Measurements from ENCODE around the gene MEIKIN. TPM values are rescaled to one million over a fixed set of nuclear protein-coding genes. Genes with fewer than 3 reads are reported as not detected.

MEIKIN gene
- total RNA-seq, 3 donors from 2014 or later (not counting 1 experiment from before 2014, with no cell fraction given): 1.1 TPM; not detected in 2

GRCh38 chr5:131988601-131989000 lies 43.1 kb upstream of the MEIKIN start:
- Histone ChIP-seq H3K36me3 (ENCODE audit: control insufficient read depth, insufficient read depth, low read length) (no peaks in the 10 kb centered on the region), H3K4me3 (ENCODE audit: low read length) (no peak overlapping the region), H3K27me3 (ENCODE audit: control insufficient read depth, insufficient read depth, low read length) (no peaks in the 10 kb centered on the region), H3K9me3 (ENCODE audit: control insufficient read depth, insufficient read depth, low read length) (no peaks in the 10 kb centered on the region), H3K4me1 (ENCODE audit: control insufficient read depth, insufficient read depth, low read length) (peaks cover 4% of the 10 kb centered on the region), H3K27ac (ENCODE audit: low read length) (no peak overlapping the region)
- Mint-ChIP-seq H3K4me3 (no peak overlapping the region), H3K27ac (no peak overlapping the region), H3K9me3 (no peaks in the 10 kb centered on the region), H3K4me1 (peaks cover 3 to 7% of the 10 kb centered on the region in 2 donors), H3K36me3 (no peaks in the 10 kb centered on the region), H3K27me3 (ENCODE audit: low read depth in 2 of 2) (peaks cover 0 to 3% of the 10 kb centered on the region in 2 donors)
- TF ChIP-seq CTCF (IDR thresholded peaks at IDR 0.05): no peak
- WGBS (ENCODE audit: insufficient coverage): 92% methylated on average over 6 of the region's 6 CpGs
- ATAC-seq (no peak), DNase-seq (no peak)
- intact Hi-C loops (cut with micrococcal nuclease): no loop called here

GRCh38 chr5:131987251-131987650 lies 41.8 kb upstream of the MEIKIN start:
- Mint-ChIP-seq H3K9me3 (no peaks in the 10 kb centered on the region), H3K27me3 (ENCODE audit: low read depth in 2 of 2) (peaks cover 4 to 17% of the 10 kb centered on the region in 2 donors), H3K4me1 (peaks cover 14% of the 10 kb centered on the region in 2 donors), H3K27ac (no peak overlapping the region), H3K36me3 (no peaks in the 10 kb centered on the region), H3K4me3 (no peak overlapping the region)
- 88% methylated on average over 3 of the region's 3 CpGs for WGBS (ENCODE audit: insufficient coverage)
- no peak for TF ChIP-seq CTCF (IDR thresholded peaks at IDR 0.05)
- no peaks in the 10 kb centered on the region for H3K36me3 ChIP-seq (ENCODE audit: control insufficient read depth, insufficient read depth, low read length)
- H3K27me3 ChIP-seq (ENCODE audit: control insufficient read depth, insufficient read depth, low read length): no peaks in the 10 kb centered on the region
- ATAC-seq: no peak
- no peak overlapping the region for H3K27ac ChIP-seq (ENCODE audit: low read length)
- H3K4me3 ChIP-seq (ENCODE audit: low read length): no peak overlapping the region
- intact Hi-C loops (cut with micrococcal nuclease): no loop called here
- no peak for DNase-seq
- peaks cover 14% of the 10 kb centered on the region for H3K4me1 ChIP-seq (ENCODE audit: control insufficient read depth, insufficient read depth, low read length)
- no peaks in the 10 kb centered on the region for H3K9me3 ChIP-seq (ENCODE audit: control insufficient read depth, insufficient read depth, low read length)

- Mint-ChIP-seq H3K4me3 (no peak overlapping the region), H3K27me3 (ENCODE audit: low read depth in 2 of 2) (peaks cover 7 to 21% of the 10 kb centered on the region in 2 donors), H3K36me3 (no peaks in the 10 kb centered on the region), H3K27ac (no peak overlapping the region), H3K9me3 (no peaks in the 10 kb centered on the region), H3K4me1 (peaks cover 14% of the 10 kb centered on the region in 2 donors)
- no peak overlapping the region for H3K27ac ChIP-seq (ENCODE audit: low read length)
- ATAC-seq (no peak), DNase-seq (no peak)
- H3K9me3 ChIP-seq (ENCODE audit: control insufficient read depth, insufficient read depth, low read length): no peaks in the 10 kb centered on the region
- intact Hi-C loops (cut with micrococcal nuclease): no loop called here
- WGBS (ENCODE audit: insufficient coverage): 86% methylated on average over 8 of the region's 8 CpGs
- TF ChIP-seq CTCF (IDR thresholded peaks at IDR 0.05): no peak
- H3K4me1 ChIP-seq (ENCODE audit: control insufficient read depth, insufficient read depth, low read length): peaks cover 14% of the 10 kb centered on the region
- no peaks in the 10 kb centered on the region for H3K27me3 ChIP-seq (ENCODE audit: control insufficient read depth, insufficient read depth, low read length)
- no peak overlapping the region for H3K4me3 ChIP-seq (ENCODE audit: low read length)
- H3K36me3 ChIP-seq (ENCODE audit: control insufficient read depth, insufficient read depth, low read length): no peaks in the 10 kb centered on the region
Measured at GRCh38 chr5:131986161-131986912, 40.9 kb upstream of the MEIKIN start.
